HepG2 (cell line): Measurements from ENCODE around the gene HPDL. TPM values are rescaled to one million over a fixed set of nuclear protein-coding genes. Genes with fewer than 3 reads are reported as not detected.
A peak's percentile ranks its signal among the peaks of the same experiment; 100 is the strongest.

Experiments used
- ATF3 ChIP-seq: sonication (generic); formaldehyde crosslinking; IDR thresholded peaks from 2 replicates; pipeline ENCODE4 v1.4.0; 2020; ENCODE audit warnings: missing genetic modification reagents
- CEBPB ChIP-seq: IDR thresholded peaks from 2 replicates; pipeline ENCODE4 v1.6.1; 2011; ENCODE audit warnings: low read depth, low read length, improper control_type of control experiment, borderline replicate concordance
- FIP1L1 ChIP-seq: fragments of 200-400 bp; formaldehyde crosslinking; IDR thresholded peaks from 2 replicates; pipeline ENCODE4 v1.6.1; 2018; ENCODE audit warnings: low read depth, mild to moderate bottlenecking, low read length, moderate library complexity, borderline replicate concordance; ENCODE audit not compliant: insufficient read depth
- HNRNPH1 ChIP-seq: fragments of 200-400 bp; formaldehyde crosslinking; optimal IDR thresholded peaks from 2 replicates; pipeline ENCODE3; 2017; ENCODE audit warnings: mild to moderate bottlenecking, low read depth, low read length
- HNRNPLL ChIP-seq: fragments of 200-400 bp; formaldehyde crosslinking; IDR thresholded peaks from 2 replicates; pipeline ENCODE4 v1.6.1; 2017; ENCODE audit warnings: mild to moderate bottlenecking, low read depth, low read length; ENCODE audit not compliant: poor library complexity, severe bottlenecking
- KLF16 ChIP-seq, 2 experiments: sonication (generic) in 1 of 2; formaldehyde crosslinking in 1 of 2; IDR thresholded peaks; 2 replicates each; pipeline versions ENCODE4 v1.6.1 to v1.8.0; 2016 to 2023; ENCODE audit warnings: missing genetic modification reagents in 2 of 2, missing compliant biosample characterization in 1 of 2
- MEF2D ChIP-seq: sonication (generic); formaldehyde crosslinking; IDR thresholded peaks from 2 replicates; pipeline ENCODE4 v1.5.1; 2020; ENCODE audit warnings: mild to moderate bottlenecking, missing genetic modification reagents
- NCOR1 ChIP-seq: fragments of 200-600 bp; sonication (generic); IDR thresholded peaks from 2 replicates; pipeline ENCODE4 v1.7.0; 2017; ENCODE audit warnings: antibody characterized with exemption, low read length, borderline replicate concordance
- RFX5 ChIP-seq: IDR thresholded peaks from 2 replicates; pipeline ENCODE4 v1.6.1; 2011; ENCODE audit warnings: low read depth, low read length, improper control_type of control experiment
- SAP130 ChIP-seq: IDR thresholded peaks from 2 replicates; pipeline ENCODE4 v1.6.1; 2016; ENCODE audit warnings: low read depth
- SMAD3 ChIP-seq: sonication (generic); formaldehyde crosslinking; IDR thresholded peaks from 2 replicates; pipeline ENCODE4 v1.4.0; 2020; ENCODE audit warnings: missing genetic modification reagents
- SMC3 ChIP-seq: IDR thresholded peaks from 2 replicates; pipeline ENCODE4 v1.6.1; 2011; ENCODE audit warnings: low read length, improper control_type of control experiment
- TARDBP ChIP-seq: sonication (generic); formaldehyde crosslinking; IDR thresholded peaks from 2 replicates; pipeline ENCODE4 v1.8.0; 2022; ENCODE audit warnings: mild to moderate bottlenecking, missing genetic modification reagents
- ZNF205 ChIP-seq: IDR thresholded peaks from 2 replicates; pipeline ENCODE4 v1.6.1; 2018; ENCODE audit warnings: missing biosample characterization, missing genetic modification reagents
- ZNF501 ChIP-seq: sonication (generic); formaldehyde crosslinking; IDR thresholded peaks from 2 replicates; pipeline ENCODE4 v1.5.1; 2020; ENCODE audit warnings: mild to moderate bottlenecking, moderate library complexity, missing genetic modification reagents
- ZNF558 ChIP-seq: sonication (generic); formaldehyde crosslinking; IDR thresholded peaks from 2 replicates; pipeline ENCODE4 v1.9.0; 2022; ENCODE audit warnings: mild to moderate bottlenecking, missing genetic modification reagents, borderline replicate concordance
- ZSCAN31 ChIP-seq: sonication (generic); formaldehyde crosslinking; IDR thresholded peaks from 2 replicates; pipeline ENCODE4 v1.5.0; 2020; ENCODE audit warnings: low read depth, mild to moderate bottlenecking, missing genetic modification reagents
- polyA plus RNA-seq, 8 experiments: library from polyadenylated mRNA; depleted of rRNA in 3 of 8; stranded (reverse) in 7 of 8; unstranded in 1 of 8; fragments of >200 nt; fragmentation: Illumina TruSeq in 4 of 8; extraction: Trizol in 4 of 8; gene quantifications; 2 replicates each; pipeline versions ENCODE4 v1.2.1 to v1.2.3, GENCODE V29; 2011 to 2016; ENCODE audit warnings: low read depth in 4 of 8, missing spikeins in 1 of 8, mixed read lengths in 1 of 8; ENCODE audit not compliant: insufficient read depth in 1 of 8
- total RNA-seq, 5 experiments: library from RNA; depleted of rRNA; stranded (reverse); fragments of >200 nt; fragmentation: Illumina TruSeq; extraction: Trizol; gene quantifications; 2 replicates each; pipeline ENCODE4 v1.2.3, GENCODE V29; 2016; ENCODE audit warnings: low read depth in 1 of 5
- TF ChIP-seq, protein P1 (sequence below): sonication (generic); formaldehyde crosslinking; IDR thresholded peaks from 2 replicates; pipeline ENCODE4 v1.5.0; 2020; ENCODE audit warnings: missing genetic modification reagents
- TF ChIP-seq, protein P2 (sequence below): sonication (generic); formaldehyde crosslinking; IDR thresholded peaks from 2 replicates; pipeline ENCODE4 v1.9.0; 2021; ENCODE audit warnings: missing genetic modification reagents, borderline replicate concordance

The HPDL gene
- total and polyA plus RNA-seq, 2 of the 13 experiments (the other 11 are each of a cell fraction or from before 2014, with no cell fraction given), result not detected

GRCh38 chr1:45299981-45300668 lies 26.6 kb upstream of the HPDL start (continued):
- no peak for TF ChIP-seq CEBPB
- no peak for TF ChIP-seq ZNF558
- no peak for TF ChIP-seq HNRNPLL
- no peak for TF ChIP-seq FIP1L1
- no peak for TF ChIP-seq NCOR1
- TF ChIP-seq TARDBP (CRISPR knock-in tag), result 0 out of 2 replicates have a peak, but pooled peaks have one; percentile 15
- TF ChIP-seq, protein P1, sequence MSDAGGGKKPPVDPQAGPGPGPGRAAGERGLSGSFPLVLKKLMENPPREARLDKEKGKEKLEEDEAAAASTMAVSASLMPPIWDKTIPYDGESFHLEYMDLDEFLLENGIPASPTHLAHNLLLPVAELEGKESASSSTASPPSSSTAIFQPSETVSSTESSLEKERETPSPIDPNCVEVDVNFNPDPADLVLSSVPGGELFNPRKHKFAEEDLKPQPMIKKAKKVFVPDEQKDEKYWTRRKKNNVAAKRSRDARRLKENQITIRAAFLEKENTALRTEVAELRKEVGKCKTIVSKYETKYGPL (CRISPR knock-in tag), result no peak
- TF ChIP-seq ATF3 (CRISPR knock-in tag), result no peak
- no peak for TF ChIP-seq HNRNPH1
- 0 out of 2 replicates have a peak, but pooled peaks have one; percentile 30 for TF ChIP-seq MEF2D
- TF ChIP-seq ZSCAN31 (CRISPR knock-in tag), result no peak
- 0 out of 2 replicates have a peak, but pooled peaks have one; percentile 13 for TF ChIP-seq SAP130 (CRISPR knock-in tag)
- TF ChIP-seq SMAD3, result 0 out of 2 replicates have a peak, but pooled peaks have one; percentile 23
- TF ChIP-seq, protein P2, sequence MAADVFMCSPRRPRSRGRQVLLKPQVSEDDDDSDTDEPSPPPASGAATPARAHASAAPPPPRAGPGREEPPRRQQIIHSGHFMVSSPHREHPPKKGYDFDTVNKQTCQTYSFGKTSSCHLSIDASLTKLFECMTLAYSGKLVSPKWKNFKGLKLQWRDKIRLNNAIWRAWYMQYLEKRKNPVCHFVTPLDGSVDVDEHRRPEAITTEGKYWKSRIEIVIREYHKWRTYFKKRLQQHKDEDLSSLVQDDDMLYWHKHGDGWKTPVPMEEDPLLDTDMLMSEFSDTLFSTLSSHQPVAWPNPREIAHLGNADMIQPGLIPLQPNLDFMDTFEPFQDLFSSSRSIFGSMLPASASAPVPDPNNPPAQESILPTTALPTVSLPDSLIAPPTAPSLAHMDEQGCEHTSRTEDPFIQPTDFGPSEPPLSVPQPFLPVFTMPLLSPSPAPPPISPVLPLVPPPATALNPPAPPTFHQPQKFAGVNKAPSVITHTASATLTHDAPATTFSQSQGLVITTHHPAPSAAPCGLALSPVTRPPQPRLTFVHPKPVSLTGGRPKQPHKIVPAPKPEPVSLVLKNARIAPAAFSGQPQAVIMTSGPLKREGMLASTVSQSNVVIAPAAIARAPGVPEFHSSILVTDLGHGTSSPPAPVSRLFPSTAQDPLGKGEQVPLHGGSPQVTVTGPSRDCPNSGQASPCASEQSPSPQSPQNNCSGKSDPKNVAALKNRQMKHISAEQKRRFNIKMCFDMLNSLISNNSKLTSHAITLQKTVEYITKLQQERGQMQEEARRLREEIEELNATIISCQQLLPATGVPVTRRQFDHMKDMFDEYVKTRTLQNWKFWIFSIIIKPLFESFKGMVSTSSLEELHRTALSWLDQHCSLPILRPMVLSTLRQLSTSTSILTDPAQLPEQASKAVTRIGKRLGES (CRISPR knock-in tag), result no peak
- no peak for TF ChIP-seq ZNF205 (CRISPR knock-in tag)
- TF ChIP-seq SMC3, result peak; percentile 94
- peak; percentile 63; the same call in 1 of the 2 replicates for TF ChIP-seq ZNF501
- no peak for TF ChIP-seq RFX5
- TF ChIP-seq KLF16 (CRISPR knock-in tag; IDR thresholded peaks at IDR 0.05), result peak in 1 of 2 experiments; percentile 53; a peak in 1 of 4 replicates
